K562 (cell line): ENCODE measurements around the gene HNF4A.

Experiments
- MYC ChIP-seq, 2 experiments: fragments of 250-450 bp in 1 of 2; sonication (Bioruptor Pico) in 1 of 2; IDR thresholded peaks; 2 replicates each; pipeline versions ENCODE4 v1.5.1 to v1.6.1; 2012 to 2021; ENCODE audit warnings: low read depth in 2 of 2, borderline replicate concordance in 1 of 2, improper control_type of control experiment in 1 of 2, low read length in 1 of 2, mild to moderate bottlenecking in 1 of 2, moderate library complexity in 1 of 2
- RBBP5 ChIP-seq: fragments of 200-600 bp; sonication (generic); IDR thresholded peaks from 2 replicates; pipeline ENCODE4 v1.6.1; 2012; ENCODE audit warnings: borderline replicate concordance, mild to moderate bottlenecking, low read length, control low read depth, inconsistent platforms; ENCODE audit not compliant: insufficient read depth, poor library complexity, severe bottlenecking
- REST ChIP-seq, 2 experiments: fragments of 450-650 bp; formaldehyde crosslinking in 1 of 2; IDR thresholded peaks; 2 replicates each; pipeline versions ENCODE4 v1.4.0 to v1.6.1; 2014 to 2020; ENCODE audit warnings: mild to moderate bottlenecking in 2 of 2, borderline replicate concordance in 1 of 2, low read depth in 1 of 2
- TCF7L2 ChIP-seq: fragments of 150-350 bp; IDR thresholded peaks from 2 replicates; pipeline ENCODE4 v1.6.1; 2016; ENCODE audit warnings: low read depth, mild to moderate bottlenecking, low read length, moderate library complexity
- ZNF785 ChIP-seq: fragments of 250-450 bp; sonication (Bioruptor Pico); IDR thresholded peaks from 2 replicates; pipeline ENCODE4 v1.4.0; 2020; ENCODE audit warnings: mild to moderate bottlenecking

GRCh38 chr20:44413575-44414345 is 58.3 kb downstream of the HNF4A start:
- no peak for TF ChIP-seq RBBP5
- no peak for TF ChIP-seq MYC (IDR thresholded peaks at IDR 0.05; ENCODE audit: low read depth, low read length)
- no peak for TF ChIP-seq MYC (CRISPR knock-in tag; IDR thresholded peaks at IDR 0.05; ENCODE audit: borderline replicate concordance, low read depth)
- TF ChIP-seq ZNF785 (CRISPR knock-in tag): no peak
- TF ChIP-seq REST (IDR thresholded peaks at IDR 0.05; ENCODE audit: borderline replicate concordance): no peak
- no peak for TF ChIP-seq REST (CRISPR knock-in tag; IDR thresholded peaks at IDR 0.05; ENCODE audit: low read depth)
- no peak for TF ChIP-seq TCF7L2
